Right lobe of liver (tissue), 6 donors: ENCODE data around the gene SSBP3. TPM values are rescaled to one million over a fixed set of nuclear protein-coding genes. Genes with fewer than 3 reads are reported as not detected.
A peak's percentile ranks its signal among the peaks of the same experiment; 100 is the strongest.

ENCODE experiments used
- ATAC-seq, 4 donors: fragments of 200-7000 bp; cut with Tn5 transposase; one replicate each; pipeline ENCODE4 v1.9.1; 2020; ENCODE audit warnings: mild to moderate bottlenecking in 4 of 4, moderate library complexity in 4 of 4
- DNase-seq, 3 donors: peaks; one replicate each; pipeline ENCODE4 v3.0.0-alpha.2; 2020
- H3K27ac ChIP-seq, 3 donors: fragments of 200-600 bp; one replicate each; pipeline ENCODE4 v1.8.0; 2022
- H3K27me3 ChIP-seq, 2 donors: fragments of 200-600 bp; one replicate each; pipeline ENCODE4 v1.8.0; 2022
- H3K36me3 ChIP-seq, 4 donors: fragments of 200-600 bp; sonication (generic) in 1 of 4; one replicate each; pipeline versions ENCODE4 v1.5.1 to v1.8.0; 2017 to 2022; ENCODE audit warnings: control low read depth in 1 of 4
- H3K4me1 ChIP-seq, 4 donors: fragments of 200-600 bp; sonication (generic) in 1 of 4; one replicate each; pipeline versions ENCODE4 v1.5.1 to v1.8.0; 2017 to 2022; ENCODE audit warnings: control low read depth in 1 of 4
- H3K4me3 ChIP-seq, 3 donors: fragments of 200-600 bp; one replicate each; pipeline ENCODE4 v1.8.0; 2022
- H3K9me3 ChIP-seq, 4 donors: fragments of 200-600 bp; sonication (generic) in 1 of 4; one replicate each; pipeline versions ENCODE4 v1.5.1 to v1.8.0; 2017 to 2022; ENCODE audit warnings: control low read depth in 1 of 4
- POLR2A ChIP-seq: fragments of 450-650 bp; IDR thresholded peaks from one replicate; pipeline ENCODE4 v1.6.1; 2017; ENCODE audit warnings: antibody characterized with exemption, mild to moderate bottlenecking
- WGBS: methylation state at CpG from one replicate; pipeline ENCODE4 v1.1.6; 2018; ENCODE audit warnings: low coverage, low lambda C conversion rate; ENCODE audit not compliant: insufficient coverage; ENCODE audit errors: missing lambda C conversion rate; 5-methylcytosine and 5-hydroxymethylcytosine counted together
- intact Hi-C, 2 donors: fragments of 100-400 bp; cut with DNase I; formaldehyde crosslinking; loops; one replicate each; pipeline versions ENCODE4 v1.11.2 to v1.14.1; 2022
- total RNA-seq, 6 experiments: library from RNA; depleted of rRNA in 2 of 6; stranded (reverse); fragments of >200 nt in 2 of 6; fragmentation: NEBNext Ultra II Directional in 3 of 6; extraction: Animal tissue kit (Norgen Biotek cat#: 25700) in 3 of 6; gene quantifications; one replicate each; pipeline versions ENCODE4 v1.1.0 to v1.2.4, GENCODE V29; 2016 to 2023
- TF ChIP-seq, protein P1 (sequence below), 4 donors: fragments of 200-600 bp in 3 of 4; fragments of 450-650 bp in 1 of 4; IDR thresholded peaks; one replicate each; pipeline versions ENCODE4 v1.5.1 to v1.8.0; 2016 to 2022; ENCODE audit warnings: antibody characterized with exemption in 4 of 4, mild to moderate bottlenecking in 2 of 4
- donor health status: DM: no; HTN: yes; CAD: no.
- donor health status: DM: no; HTN: no; CAD: no.
- donor health status: DM: no; HTN: no; CAD: no.
- donor health status: DM: no; HTN: yes; CAD: no.
- donor health status: DM: no; HTN: yes; CAD: no.

The SSBP3 gene
- total RNA-seq, 6 experiments from 2014 or later: 19.4 to 34.1 (median 24.4) TPM

DNA sequence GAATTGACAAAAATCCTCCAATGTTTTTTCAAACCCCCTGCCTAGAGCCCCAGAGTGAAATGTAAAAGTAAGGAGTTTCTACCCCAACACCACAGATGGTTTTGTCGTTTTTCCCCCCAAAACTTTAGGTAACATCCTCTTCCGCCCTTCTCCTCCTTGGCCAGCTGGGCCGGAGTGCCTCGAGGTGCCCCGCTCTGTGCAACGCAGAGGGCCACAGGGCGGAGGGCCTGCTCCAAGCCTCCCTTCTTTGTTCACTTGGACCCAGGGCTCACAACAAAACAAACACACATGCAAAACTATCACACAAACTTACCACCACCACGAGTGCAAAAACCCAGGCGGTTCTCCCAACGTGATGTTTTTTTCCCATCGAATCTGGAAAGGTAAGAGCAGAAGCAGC lies 1.9 kb downstream of the SSBP3 start:
- no peak overlapping the region for H3K27ac ChIP-seq
- 78% methylated on average over 11 of the region's 11 CpGs for WGBS
- H3K27me3 ChIP-seq: no peaks in the 10 kb centered on the region
- H3K4me1 ChIP-seq: peaks cover 0 to 8% (median 3%) of the 10 kb centered on the region in 4 donors
- no peak overlapping the region for H3K4me3 ChIP-seq
- DNase-seq: peak in 1 of 3 donors; percentile 37
- TF ChIP-seq POLR2A: no peak
- TF ChIP-seq, protein P1, sequence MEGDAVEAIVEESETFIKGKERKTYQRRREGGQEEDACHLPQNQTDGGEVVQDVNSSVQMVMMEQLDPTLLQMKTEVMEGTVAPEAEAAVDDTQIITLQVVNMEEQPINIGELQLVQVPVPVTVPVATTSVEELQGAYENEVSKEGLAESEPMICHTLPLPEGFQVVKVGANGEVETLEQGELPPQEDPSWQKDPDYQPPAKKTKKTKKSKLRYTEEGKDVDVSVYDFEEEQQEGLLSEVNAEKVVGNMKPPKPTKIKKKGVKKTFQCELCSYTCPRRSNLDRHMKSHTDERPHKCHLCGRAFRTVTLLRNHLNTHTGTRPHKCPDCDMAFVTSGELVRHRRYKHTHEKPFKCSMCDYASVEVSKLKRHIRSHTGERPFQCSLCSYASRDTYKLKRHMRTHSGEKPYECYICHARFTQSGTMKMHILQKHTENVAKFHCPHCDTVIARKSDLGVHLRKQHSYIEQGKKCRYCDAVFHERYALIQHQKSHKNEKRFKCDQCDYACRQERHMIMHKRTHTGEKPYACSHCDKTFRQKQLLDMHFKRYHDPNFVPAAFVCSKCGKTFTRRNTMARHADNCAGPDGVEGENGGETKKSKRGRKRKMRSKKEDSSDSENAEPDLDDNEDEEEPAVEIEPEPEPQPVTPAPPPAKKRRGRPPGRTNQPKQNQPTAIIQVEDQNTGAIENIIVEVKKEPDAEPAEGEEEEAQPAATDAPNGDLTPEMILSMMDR (IDR thresholded peaks at IDR 0.05): no peak
- no peaks in the 10 kb centered on the region for H3K9me3 ChIP-seq
- no peak for ATAC-seq
- peaks cover 0 to 26% (median 6%) of the 10 kb centered on the region in 4 donors for H3K36me3 ChIP-seq
- intact Hi-C loops: loop anchor here in 1 of 2 donors (10.0 kb wide), 1 partner anchor 99 kb away; no protein-coding TSS in a partner anchor

- TF ChIP-seq, protein P1 (IDR thresholded peaks at IDR 0.05): no peak
- TF ChIP-seq POLR2A: no peak
- H3K4me1 ChIP-seq: peaks cover 0 to 8% (median 3%) of the 10 kb centered on the region in 4 donors
- H3K36me3 ChIP-seq: peaks cover 0 to 31% (median 8%) of the 10 kb centered on the region in 4 donors
- DNase-seq: peak in 1 of 3 donors; percentile 41
- H3K27me3 ChIP-seq: no peaks in the 10 kb centered on the region
- no peaks in the 10 kb centered on the region for H3K9me3 ChIP-seq
- no peak overlapping the region for H3K27ac ChIP-seq
- intact Hi-C loops: loop anchor here in 1 of 2 donors (10.0 kb wide), 1 partner anchor 99 kb away; no protein-coding TSS in a partner anchor
- WGBS: 43% methylated on average over 4 of the region's 10 CpGs
- no peak for ATAC-seq
- H3K4me3 ChIP-seq: no peak overlapping the region
Observed at GRCh38 chr1:54403808-54404261, 2.4 kb downstream of the SSBP3 start.

GRCh38 chr1:54403405-54403804 lies 2.8 kb downstream of the SSBP3 start:
- intact Hi-C loops: loop anchor here in 1 of 2 donors (10.0 kb wide), 1 partner anchor 99 kb away; no protein-coding TSS in a partner anchor
- Histone ChIP-seq H3K4me1 (peaks cover 0 to 8% (median 3%) of the 10 kb centered on the region in 4 donors), H3K27ac (no peak overlapping the region), H3K4me3 (no peak overlapping the region), H3K27me3 (no peaks in the 10 kb centered on the region), H3K36me3 (peaks cover 0 to 35% (median 9%) of the 10 kb centered on the region in 4 donors), H3K9me3 (no peaks in the 10 kb centered on the region)
- WGBS: 72% methylated on average over 9 of the region's 9 CpGs
- peak in 1 of 3 donors; percentile 7 for DNase-seq
- no peak for ATAC-seq
- TF ChIP-seq, protein P1 (IDR thresholded peaks at IDR 0.05): no peak
- TF ChIP-seq POLR2A: no peak

DNA sequence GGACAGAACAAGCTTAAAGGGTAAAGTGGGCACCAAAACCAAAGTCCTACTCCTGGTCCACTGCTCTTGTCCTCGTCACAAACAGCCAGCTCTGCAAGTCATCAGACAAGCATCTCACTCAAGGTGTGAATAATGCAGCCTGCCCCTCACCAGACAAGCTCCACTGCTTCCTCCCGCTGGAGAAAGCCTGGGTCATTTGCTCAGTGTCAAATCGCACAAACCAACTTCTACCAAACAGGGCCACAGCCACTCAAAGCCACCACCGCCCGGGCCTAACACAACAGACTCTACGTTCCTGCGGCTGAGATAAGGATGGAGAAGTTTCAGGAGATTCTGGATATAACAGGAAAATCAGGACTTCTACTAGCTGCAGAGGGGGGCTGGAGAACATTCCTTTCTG lies 3.3 kb downstream of the SSBP3 start:
- Histone ChIP-seq H3K27me3 (no peaks in the 10 kb centered on the region), H3K4me3 (no peak overlapping the region), H3K9me3 (no peaks in the 10 kb centered on the region), H3K4me1 (peaks cover 0 to 9% (median 3%) of the 10 kb centered on the region in 4 donors), H3K36me3 (peaks cover 0 to 39% (median 11%) of the 10 kb centered on the region in 4 donors), H3K27ac (no peak overlapping the region)
- ATAC-seq (no peak), DNase-seq (peak in 1 of 3 donors; percentile 19)
- WGBS: 60% methylated on average over 2 of the region's 7 CpGs
- TF ChIP-seq POLR2A: no peak
- intact Hi-C loops: loop anchor here in 1 of 2 donors (10.0 kb wide), 1 partner anchor 98 kb away; no protein-coding TSS in a partner anchor

- H3K27ac ChIP-seq: no peak overlapping the region
- 51% methylated on average over 5 of the region's 6 CpGs for WGBS
- no peak overlapping the region for H3K4me3 ChIP-seq
- intact Hi-C loops: loop anchor here in 1 of 2 donors (10.0 kb wide), 1 partner anchor 97 kb away; no protein-coding TSS in a partner anchor
- no peaks in the 10 kb centered on the region for H3K9me3 ChIP-seq
- ATAC-seq (no peak), DNase-seq (no peak)
- peaks cover 0 to 39% (median 11%) of the 10 kb centered on the region in 4 donors for H3K36me3 ChIP-seq
- no peak for TF ChIP-seq POLR2A
- TF ChIP-seq, protein P1 (IDR thresholded peaks at IDR 0.05): no peak
- no peaks in the 10 kb centered on the region for H3K27me3 ChIP-seq
- peaks cover 0 to 18% (median 8%) of the 10 kb centered on the region in 4 donors for H3K4me1 ChIP-seq
Observed at GRCh38 chr1:54401799-54402198, 4.4 kb downstream of the SSBP3 start.
